HG02970 (cell line): ENCODE data around the gene DNHD1.

Experiments used
- ATAC-seq: cut with Tn5 transposase; IDR thresholded peaks from one replicate; pipeline ENCODE4 v1.9.1; 2021; ENCODE audit warnings: mild to moderate bottlenecking, moderate library complexity, moderate number of reproducible peaks; ENCODE audit not compliant: unreplicated experiment, low FRiP score

Gene DNHD1, protein sequence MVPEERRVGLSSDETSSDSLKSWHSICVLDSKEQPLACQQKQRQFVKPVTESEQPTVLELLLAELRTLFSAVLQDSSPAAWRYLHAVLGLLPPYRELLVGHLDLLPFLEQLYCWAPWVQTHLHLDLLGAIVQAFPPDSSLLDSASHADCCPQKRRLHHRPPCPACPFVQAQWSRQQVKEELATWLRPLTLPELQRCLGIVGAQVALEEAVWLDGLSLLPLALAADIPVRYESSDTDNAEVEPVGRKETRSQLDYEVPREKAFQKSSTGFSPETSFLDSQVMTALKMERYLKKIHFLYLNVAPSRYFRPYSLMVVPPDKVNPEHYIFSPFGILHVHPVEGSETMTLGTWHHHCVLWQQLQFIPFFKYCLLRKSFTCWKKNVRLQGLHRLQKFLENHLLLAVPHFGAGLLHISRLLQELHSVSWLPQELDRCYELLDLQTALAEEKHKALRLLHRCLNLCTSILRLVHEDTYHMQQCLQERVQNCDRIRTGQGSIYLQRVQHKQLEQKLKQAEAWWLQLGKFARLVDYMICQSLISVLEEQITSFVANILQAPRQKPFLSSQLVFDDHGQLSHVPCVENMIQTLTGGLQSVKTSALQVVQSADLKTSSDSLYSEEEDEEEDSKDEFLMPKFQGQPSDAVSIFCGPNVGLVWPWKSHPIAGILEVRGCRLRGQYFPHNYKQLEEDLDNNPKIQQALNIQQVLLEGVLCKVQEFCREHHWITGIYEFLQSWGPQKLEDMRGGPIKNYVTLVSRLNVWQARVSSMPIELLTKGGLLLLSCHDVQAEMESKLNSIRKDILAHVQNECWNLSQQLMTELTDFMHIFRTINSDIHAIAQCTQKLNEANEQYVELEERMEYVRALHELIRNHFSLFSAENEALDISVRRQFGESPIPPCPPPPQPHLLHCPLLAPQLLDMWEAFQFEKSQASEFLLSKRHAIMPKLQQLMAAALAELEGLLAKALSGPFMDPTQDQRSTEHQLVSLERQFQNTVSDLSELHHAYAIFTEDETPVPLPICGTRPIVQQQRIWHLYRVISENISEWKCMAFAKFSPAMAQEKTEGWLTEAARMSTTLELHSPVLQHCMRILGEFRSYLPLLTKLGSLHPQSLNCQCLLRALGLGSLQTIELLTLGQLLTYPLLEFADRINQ (N-terminal part only)

GRCh38 chr11:6497069-6497839 lies at the start of gene DNHD1:
Gene DNHD1 (plus strand): TSS chr11:6497280. CDS start chr11:6498216, 936 bp downstream.
- no peak for ATAC-seq

DNA sequence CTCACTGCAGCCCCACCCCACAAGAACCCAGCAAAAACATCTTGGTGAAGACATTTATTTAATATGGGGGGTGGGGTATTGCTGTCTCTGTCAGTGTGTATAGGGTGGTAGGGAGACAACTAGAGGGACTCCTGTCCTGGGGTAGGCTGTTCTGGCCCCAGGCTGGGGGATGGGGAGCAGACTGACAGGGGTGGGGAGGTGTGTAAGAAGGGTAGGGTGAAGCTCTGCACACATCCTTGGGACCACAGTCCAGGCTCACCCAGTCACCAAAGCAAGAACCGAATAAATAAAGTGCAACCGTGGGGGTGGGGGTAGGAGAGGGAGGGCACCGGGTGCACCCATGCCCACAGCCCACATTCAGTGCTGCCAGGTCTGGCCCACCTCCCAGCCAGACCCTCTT lies 48.5 kb upstream of the DNHD1 start:
- ATAC-seq: no peak

- no peak for ATAC-seq
Observed at GRCh38 chr11:6452219-6452618, 44.9 kb upstream of the DNHD1 start.

GRCh38 chr11:6453152-6453551 lies 43.9 kb upstream of the DNHD1 start:
- no peak for ATAC-seq

- no peak for ATAC-seq
Observed at GRCh38 chr11:6455070-6455469, 42.0 kb upstream of the DNHD1 start.

DNA sequence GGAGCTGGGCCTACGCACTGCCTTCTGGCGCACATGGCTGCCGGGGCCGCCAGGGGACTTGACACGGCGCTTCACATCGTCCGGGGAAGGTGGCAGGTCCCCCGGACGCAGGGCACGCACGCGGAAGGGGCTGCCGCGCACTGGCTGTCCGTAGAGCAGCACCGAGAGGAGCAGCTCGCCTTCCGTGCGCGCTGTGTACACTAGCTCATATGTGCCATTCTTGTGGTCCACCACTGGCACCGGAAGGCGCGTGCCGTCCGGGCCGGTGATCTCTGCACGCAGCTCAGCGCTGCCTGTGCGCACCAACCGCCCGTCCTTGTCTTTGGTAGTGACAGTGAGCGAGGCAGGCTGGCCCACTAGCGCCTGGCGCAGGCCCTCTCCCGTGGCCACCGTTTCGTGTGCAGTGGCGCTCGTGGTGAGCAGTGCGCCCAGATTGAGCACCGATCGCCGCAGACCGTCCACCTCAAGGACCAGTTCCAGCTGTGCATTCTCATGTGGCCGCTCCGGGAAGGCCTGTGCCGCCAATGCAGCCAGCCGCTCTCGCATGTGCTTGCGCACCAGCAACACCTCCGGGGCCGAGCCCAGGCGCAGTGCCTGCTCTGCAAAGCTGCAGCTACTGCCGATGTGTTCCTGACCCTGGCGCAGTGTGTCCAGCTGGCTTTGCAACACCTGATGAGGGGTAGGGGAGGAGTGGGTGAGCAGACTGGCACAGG lies 40.6 kb upstream of the DNHD1 start:
- no peak for ATAC-seq

DNA sequence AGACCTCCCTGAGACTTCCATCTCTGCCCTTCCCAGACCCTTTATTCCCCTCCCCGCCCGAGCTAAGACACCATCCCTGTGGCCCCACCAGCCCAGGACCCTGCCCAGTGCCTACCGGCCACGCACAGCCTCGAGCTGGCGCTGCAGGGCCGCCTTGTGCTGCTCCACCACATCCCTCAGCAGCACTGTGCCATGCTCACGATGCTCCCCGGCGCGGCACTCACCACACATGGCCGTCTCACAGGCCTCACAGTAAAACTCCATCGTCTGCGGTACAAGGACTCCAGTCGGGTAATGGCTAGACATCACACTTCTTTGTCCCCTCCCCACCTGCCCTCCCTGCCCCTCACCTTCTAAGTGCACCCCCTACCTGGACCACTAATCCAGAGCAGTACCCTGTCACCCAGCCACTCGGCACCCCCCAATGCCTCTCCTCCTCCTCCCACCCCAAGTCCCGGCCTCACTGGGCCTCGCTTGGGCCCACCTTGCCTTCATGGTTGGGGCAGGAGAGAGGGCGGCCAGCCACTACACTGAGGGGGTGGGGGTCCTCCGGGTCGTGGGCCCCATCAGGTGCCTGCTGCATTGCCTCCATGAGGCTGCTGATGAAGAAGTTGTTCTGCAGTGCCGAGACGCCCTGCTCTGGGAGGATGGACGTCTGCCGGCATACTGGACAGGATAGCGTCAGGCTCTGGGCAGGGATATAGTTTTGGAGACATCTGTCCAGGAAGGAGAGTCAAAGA lies 39.3 kb upstream of the DNHD1 start:
- ATAC-seq: no peak

GRCh38 chr11:6458352-6459098 lies 38.6 kb upstream of the DNHD1 start:
- ATAC-seq: no peak

- no peak for ATAC-seq
Observed at GRCh38 chr11:6459099-6459450, 38.0 kb upstream of the DNHD1 start.

DNA sequence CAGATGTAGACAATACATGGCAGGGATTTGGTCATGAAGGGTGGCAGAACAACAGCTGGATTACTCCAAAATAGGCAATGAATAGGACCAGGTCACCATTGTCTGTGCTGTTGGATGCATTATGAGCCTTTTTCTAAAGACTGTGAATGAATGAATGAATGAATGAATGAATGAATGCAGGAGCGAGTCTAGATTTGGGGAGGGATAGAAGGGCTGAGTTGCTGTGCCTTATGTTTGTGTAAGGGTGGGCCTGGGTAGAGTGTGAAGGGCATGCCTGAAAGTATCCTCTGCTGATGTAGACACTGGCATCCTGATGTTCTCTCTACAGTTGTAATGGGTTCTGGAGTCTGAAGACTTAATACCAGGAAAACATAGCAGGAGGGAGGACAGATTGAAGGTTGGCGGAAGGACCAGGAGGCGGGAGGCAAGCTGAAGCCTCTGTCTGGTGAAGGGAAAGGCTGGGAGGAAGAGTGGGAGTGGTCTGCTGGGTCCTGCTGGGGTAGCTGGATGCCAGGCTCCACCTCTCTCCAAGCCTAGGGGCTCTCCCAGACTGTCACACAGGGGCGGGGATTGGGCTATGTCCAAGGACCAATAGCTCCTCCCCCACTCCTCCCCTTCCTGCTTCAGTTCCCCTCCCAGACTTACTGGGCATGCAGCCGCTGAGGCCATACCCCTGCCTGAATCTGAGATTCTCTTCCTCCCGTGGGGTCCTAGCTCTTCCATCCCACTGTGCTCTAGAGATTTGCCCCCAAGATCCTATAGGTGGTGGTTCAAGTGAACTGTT lies 28.2 kb upstream of the DNHD1 start:
- ATAC-seq: no peak

DNA sequence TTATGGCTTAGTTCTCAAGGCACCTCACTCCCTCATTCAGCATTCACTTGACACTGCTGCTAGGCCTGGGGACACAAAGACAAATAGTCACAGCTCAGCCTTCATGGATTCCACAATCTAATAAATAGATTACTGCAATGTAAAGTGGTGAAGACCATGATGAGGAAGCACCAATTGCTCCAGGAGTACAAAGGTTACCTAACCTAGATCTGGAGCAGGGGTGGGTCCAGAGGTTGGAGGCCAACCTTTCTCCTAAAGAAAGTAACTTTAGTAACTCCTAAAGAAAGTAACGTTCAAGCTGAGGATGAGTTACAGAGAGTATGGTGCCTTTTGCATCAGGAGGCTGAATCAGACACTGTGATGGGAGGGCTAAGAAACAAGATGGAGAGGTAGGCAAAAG lies 27.5 kb upstream of the DNHD1 start:
- ATAC-seq: no peak

GRCh38 chr11:6472934-6473333 lies 24.1 kb upstream of the DNHD1 start:
- no peak for ATAC-seq

DNA sequence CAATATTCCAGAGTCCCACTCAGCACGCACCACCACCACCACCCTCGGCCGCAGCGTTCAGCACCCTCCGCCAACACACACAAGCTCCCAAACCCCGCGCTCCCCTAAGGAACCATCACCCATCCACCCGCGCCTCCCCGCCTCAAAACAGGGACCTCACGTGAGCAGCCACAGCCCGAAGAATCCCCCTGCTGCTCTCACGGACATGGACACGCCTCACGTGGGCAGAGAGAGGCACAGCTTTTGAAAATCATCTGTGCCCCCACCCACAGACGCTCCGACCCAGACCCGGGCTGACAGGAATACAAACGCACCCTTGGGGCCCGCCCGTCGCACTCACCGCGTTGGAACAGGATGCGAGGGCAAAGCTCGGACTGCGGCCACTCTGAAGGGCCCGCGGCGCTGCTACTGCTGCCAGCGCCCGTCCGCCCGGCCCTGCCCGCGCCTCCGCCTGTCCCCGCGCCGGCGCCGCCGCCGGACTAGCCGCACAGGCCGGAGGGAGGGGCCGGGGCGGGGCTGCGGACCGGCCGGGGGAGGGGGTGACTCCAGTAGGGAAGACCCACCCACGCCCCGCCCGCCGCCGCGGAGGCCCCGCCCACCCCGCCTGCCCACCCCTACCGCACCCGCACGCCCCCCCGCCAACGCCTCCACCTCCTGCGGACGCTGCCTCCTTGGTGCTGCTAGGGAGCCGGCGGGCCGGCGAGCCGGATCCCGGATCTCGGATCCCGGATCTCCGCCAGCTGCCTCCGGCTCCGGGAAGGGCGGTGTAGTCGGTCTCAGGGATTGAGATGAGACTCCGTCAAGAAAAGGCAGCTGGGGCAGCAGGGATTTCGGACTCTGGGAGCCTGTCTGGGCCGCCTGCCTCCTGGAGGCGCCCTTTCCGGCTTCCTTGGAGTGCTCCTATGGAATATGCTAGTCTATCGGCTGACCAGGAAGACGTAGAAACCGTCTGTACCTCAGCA lies 23.3 kb upstream of the DNHD1 start, which contains the start of gene TRIM3:
TRIM3 (minus strand) TSS at position 491 of the 962 bp plus-strand sequence. CDS start 8,246 bp downstream, outside the sequence.
- peak; percentile 54 for ATAC-seq

- no peak for ATAC-seq
Observed at GRCh38 chr11:6474413-6474792, 22.7 kb upstream of the DNHD1 start.

DNA sequence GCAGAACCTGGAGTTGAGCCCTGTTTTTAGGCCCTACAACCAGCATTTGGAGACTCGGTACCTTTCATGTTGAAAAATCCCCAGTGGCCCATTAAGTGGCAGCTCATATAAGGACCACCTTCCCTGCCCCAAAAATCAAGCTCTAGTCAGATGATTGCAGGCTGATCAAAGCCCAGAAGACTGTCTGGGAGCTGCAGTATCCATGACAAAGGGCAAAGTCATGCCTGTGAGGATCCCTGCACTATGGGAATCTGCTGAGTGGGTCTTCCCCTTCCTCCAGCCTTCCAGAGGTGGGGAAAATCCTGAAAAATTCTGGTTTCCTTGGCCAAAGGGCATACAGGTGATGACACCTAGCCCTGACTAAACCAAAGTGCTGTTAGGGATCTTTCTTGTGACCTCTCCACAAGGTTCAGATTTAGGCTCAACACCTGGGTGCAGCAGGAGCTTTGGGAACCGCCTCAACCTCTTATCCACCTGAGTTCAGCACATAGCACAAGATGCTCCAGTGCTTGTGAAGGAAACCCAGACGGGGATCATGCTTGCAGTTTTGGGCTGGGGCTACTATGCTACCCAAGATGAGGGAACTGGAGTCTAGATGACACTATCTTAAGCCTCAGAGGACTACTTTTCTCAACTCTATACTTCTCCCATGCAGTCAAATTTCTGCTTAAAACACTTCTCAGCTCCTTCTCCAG lies 22.1 kb upstream of the DNHD1 start:
- no peak for ATAC-seq

- ATAC-seq: no peak
Observed at GRCh38 chr11:6475936-6476335, 21.1 kb upstream of the DNHD1 start.
